HepG2 (cell line): ENCODE measurements around the gene ZNF174. TPM values are rescaled to one million over a fixed set of nuclear protein-coding genes. Genes with fewer than 3 reads are reported as not detected.

ENCODE experiments used
- ATAC-seq: fragments of 200-7000 bp; cut with Tn5 transposase; 3 replicates; pipeline ENCODE4 v1.9.1; 2020; ENCODE audit warnings: mild to moderate bottlenecking, moderate library complexity
- BruUV-seq: library from RNA; stranded (reverse); fragments of 400-500 nt; replicated peaks from 2 replicates; lab custom pipeline; 2021; lab: Mats Ljungman, UMichigan
- CTCF ChIA-PET: fragments of 300-600 bp; formaldehyde crosslinking; extraction: SDS; loops from one replicate; lab custom pipeline; 2021; ENCODE audit warnings: low total read pairs, inconsistent platforms, low intra/inter-chr PET ratio; lab: Yijun Ruan, JAX
- POLR2A ChIA-PET: fragments of 350-600 bp; sonication (Branson Sonifier 250); formaldehyde crosslinking; loops from one replicate; lab custom pipeline; 2020; ENCODE audit warnings: antibody characterized with exemption, inconsistent platforms; lab: Yijun Ruan, JAX
- DNase-seq: peaks from one replicate; pipeline ENCODE4 v3.0.0-alpha.2; 2015; ENCODE audit warnings: low spot score
- FAIRE-seq: peaks from 3 replicates; lab custom pipeline; 2011; peaks lifted over from hg19 to GRCh38; lab: Jason Lieb, UNC
- H2AFZ ChIP-seq: one replicate; pipeline ENCODE4 v1.6.1; 2011; ENCODE audit warnings: low read length, inconsistent platforms
- H3K27ac ChIP-seq: fragments of 300-600 bp; 3 replicates; pipeline ENCODE4 v1.8.0; 2011; ENCODE audit warnings: mixed run types, mild to moderate bottlenecking, mixed read lengths, low read length, inconsistent platforms; ENCODE audit not compliant: insufficient read depth; ENCODE audit errors: extremely low read length
- H3K27me3 ChIP-seq, 2 experiments: fragments of 200-600 bp in 1 of 2; 2 replicates in 1 of 2; 3 replicates in 1 of 2; pipeline versions ENCODE4 v1.6.0 to v1.8.0; 2011; ENCODE audit warnings: low read length in 2 of 2, mild to moderate bottlenecking in 2 of 2, moderate library complexity in 2 of 2, inconsistent platforms in 1 of 2; ENCODE audit not compliant: insufficient read depth in 2 of 2, control insufficient read depth in 1 of 2
- H3K36me3 ChIP-seq, 2 experiments: fragments of 200-600 bp in 1 of 2; replicated peaks in 1 of 2; 2 replicates in 1 of 2; 3 replicates in 1 of 2; pipeline versions ENCODE4 v1.5.1 to v1.8.0; 2011; ENCODE audit warnings: low read length in 2 of 2, inconsistent platforms in 1 of 2; ENCODE audit not compliant: insufficient read depth in 2 of 2, control insufficient read depth in 1 of 2
- H3K4me1 ChIP-seq: 2 replicates; pipeline ENCODE4 v1.5.1; 2012; ENCODE audit warnings: low read length, inconsistent platforms; ENCODE audit not compliant: insufficient read depth
- H3K4me2 ChIP-seq: 2 replicates; pipeline ENCODE4 v1.6.0; 2011; ENCODE audit warnings: low read depth, low read length, inconsistent platforms
- H3K4me3 ChIP-seq, 3 experiments: fragments of 200-600 bp in 1 of 3; sonication (generic), shearing (Covaris generic) in 1 of 3; replicated peaks in 1 of 3; 2 replicates each; pipeline ENCODE4 v1.5.1; 2011 to 2016; ENCODE audit warnings: low read length in 3 of 3, inconsistent platforms in 2 of 3, low read depth in 2 of 3, mild to moderate bottlenecking in 2 of 3, control low read depth in 1 of 3, mixed read lengths in 1 of 3; ENCODE audit not compliant: insufficient read depth in 1 of 3
- H3K79me2 ChIP-seq: one replicate; pipeline ENCODE4 v1.6.1; 2011; ENCODE audit warnings: low read length, inconsistent platforms; ENCODE audit not compliant: insufficient read depth
- H3K9ac ChIP-seq: 2 replicates; pipeline ENCODE4 v1.6.0; 2011; ENCODE audit warnings: mild to moderate bottlenecking, low read depth, low read length, inconsistent platforms; ENCODE audit not compliant: insufficient read depth
- H3K9me3 ChIP-seq: 2 replicates; pipeline ENCODE4 v1.5.1; 2012; ENCODE audit warnings: mild to moderate bottlenecking, low read length
- H4K20me1 ChIP-seq: 2 replicates; pipeline ENCODE4 v1.6.0; 2011; ENCODE audit warnings: inconsistent platforms, mild to moderate bottlenecking, low read length, moderate library complexity; ENCODE audit not compliant: insufficient read depth
- EP300 ChIP-seq, 3 experiments: sonication (generic) in 1 of 3; formaldehyde crosslinking in 1 of 3; IDR thresholded peaks; 2 replicates each; pipeline versions ENCODE4 v1.5.1 to v1.6.1; 2011 to 2020; ENCODE audit warnings: low read depth in 2 of 3, low read length in 2 of 3, borderline replicate concordance in 1 of 3, improper control_type of control experiment in 1 of 3, mild to moderate bottlenecking in 1 of 3, missing genetic modification reagents in 1 of 3, moderate library complexity in 1 of 3
- HOXA5 ChIP-seq: sonication (generic); formaldehyde crosslinking; IDR thresholded peaks from 2 replicates; pipeline ENCODE4 v1.4.0; 2020; ENCODE audit warnings: missing genetic modification reagents
- MXD4 ChIP-seq: IDR thresholded peaks from 2 replicates; pipeline ENCODE4 v1.6.1; 2016; ENCODE audit warnings: mild to moderate bottlenecking, missing biosample characterization, missing genetic modification reagents
- THYN1 ChIP-seq: sonication (generic); formaldehyde crosslinking; IDR thresholded peaks from 2 replicates; pipeline ENCODE4 v1.8.1; 2023; ENCODE audit warnings: low read depth, mild to moderate bottlenecking, moderate library complexity, missing genetic modification reagents, borderline replicate concordance
- ZBED4 ChIP-seq: sonication (generic); formaldehyde crosslinking; IDR thresholded peaks from 2 replicates; pipeline ENCODE4 v1.4.0; 2020; ENCODE audit warnings: missing genetic modification reagents, borderline replicate concordance
- ZFP62 ChIP-seq: sonication (generic); formaldehyde crosslinking; IDR thresholded peaks from 2 replicates; pipeline ENCODE4 v1.4.0; 2020; ENCODE audit warnings: missing genetic modification reagents
- ZFX ChIP-seq: sonication (generic); formaldehyde crosslinking; IDR thresholded peaks from 2 replicates; pipeline ENCODE4 v1.4.0; 2020; ENCODE audit warnings: mild to moderate bottlenecking, low read depth, missing genetic modification reagents, moderate library complexity
- ZKSCAN5 ChIP-seq: sonication (generic); formaldehyde crosslinking; IDR thresholded peaks from 2 replicates; pipeline ENCODE4 v1.5.1; 2020; ENCODE audit warnings: mild to moderate bottlenecking, missing genetic modification reagents
- ZNF143 ChIP-seq: sonication (generic); formaldehyde crosslinking; IDR thresholded peaks from 2 replicates; pipeline ENCODE4 v1.4.0; 2020; ENCODE audit warnings: missing genetic modification reagents
- ZNF605 ChIP-seq: sonication (generic); formaldehyde crosslinking; IDR thresholded peaks from 2 replicates; pipeline ENCODE4 v1.8.0; 2022; ENCODE audit warnings: mild to moderate bottlenecking, missing genetic modification reagents
- ZNF660 ChIP-seq: sonication (generic); formaldehyde crosslinking; IDR thresholded peaks from 2 replicates; pipeline ENCODE4 v1.5.1; 2020; ENCODE audit warnings: mild to moderate bottlenecking, low read depth, missing genetic modification reagents, borderline replicate concordance
- ZNF883 ChIP-seq: sonication (generic); formaldehyde crosslinking; IDR thresholded peaks from 2 replicates; pipeline ENCODE4 v1.5.1; 2020; ENCODE audit warnings: mild to moderate bottlenecking, missing genetic modification reagents; ENCODE audit errors: not compliant biosample characterization
- ZSCAN20 ChIP-seq: sonication (generic); formaldehyde crosslinking; IDR thresholded peaks from 2 replicates; pipeline ENCODE4 v1.4.0; 2020; ENCODE audit warnings: missing genetic modification reagents, mild to moderate bottlenecking, borderline replicate concordance
- WGBS: methylation state at CpG from one replicate; pipeline ENCODE4 v1.1.6; 2017; ENCODE audit warnings: low lambda C conversion rate; 5-methylcytosine and 5-hydroxymethylcytosine counted together
- in situ Hi-C: cut with HindIII; loops from 2 replicates; pipeline ENCODE4 v1.10.0; 2017; ENCODE audit warnings: low pct_unique_long_range_greater_than_20kb; ENCODE audit not compliant: extremely low pct_ligation_motif_present
- intact Hi-C: fragments of 100-400 bp; cut with micrococcal nuclease; formaldehyde crosslinking; loops from one replicate; pipeline ENCODE4 v1.10.0; 2022; ENCODE audit not compliant: unreplicated experiment
- polyA plus RNA-seq, 8 experiments: library from polyadenylated mRNA; depleted of rRNA in 3 of 8; stranded (reverse) in 7 of 8; unstranded in 1 of 8; fragments of >200 nt; fragmentation: Illumina TruSeq in 4 of 8; extraction: Trizol in 4 of 8; gene quantifications; 2 replicates each; pipeline versions ENCODE4 v1.2.1 to v1.2.3, GENCODE V29; 2011 to 2016; ENCODE audit warnings: low read depth in 4 of 8, missing spikeins in 1 of 8, mixed read lengths in 1 of 8; ENCODE audit not compliant: insufficient read depth in 1 of 8
- total RNA-seq, 5 experiments: library from RNA; depleted of rRNA; stranded (reverse); fragments of >200 nt; fragmentation: Illumina TruSeq; extraction: Trizol; gene quantifications; 2 replicates each; pipeline ENCODE4 v1.2.3, GENCODE V29; 2016; ENCODE audit warnings: low read depth in 1 of 5

Gene ZNF174
- total and polyA plus RNA-seq, 2 of the 13 experiments (the other 11 are each of a cell fraction or from before 2014, with no cell fraction given): 8.3 to 10.6 TPM

- CTCF ChIA-PET: no interaction called here
- Histone ChIP-seq H3K27ac (no peak within 1 kb of the TSS), H3K79me2 (no peaks in the 10 kb centered on the region), H3K4me1 (no peaks in the 10 kb centered on the region), H3K4me2 (no peak within 1 kb of the TSS), H3K4me3 (no peak within 1 kb of the TSS), H4K20me1 (no peaks in the 10 kb centered on the region), H3K36me3 (no peaks in the 10 kb centered on the region), H3K9me3 (no peaks in the 10 kb centered on the region), H2AFZ (no peak within 1 kb of the TSS), H3K27me3 (peaks cover 2 to 6% of the 10 kb centered on the region in 2 experiments; a peak in 2 of 5 replicates), H3K9ac (no peak within 1 kb of the TSS)
- DNase-seq (no peak), ATAC-seq (no peak), FAIRE-seq (no peak)
- in situ Hi-C loops: no loop called here
- POLR2A ChIA-PET: interaction anchor here (1.5 kb wide), 1 partner anchor 9 kb away, joined by 4 read pairs; no protein-coding TSS in a partner anchor
- BruUV-seq: no TSS peak
- intact Hi-C loops: no loop called here
- TF ChIP-seq ZKSCAN5 (no peak), THYN1 (CRISPR knock-in tag) (no peak), ZNF883 (CRISPR knock-in tag) (no peak), ZNF660 (CRISPR knock-in tag) (no peak), EP300 (IDR thresholded peaks at IDR 0.05; ENCODE audit: low read depth in 2 of 2, low read length in 2 of 2) (no peak), EP300 (CRISPR knock-in tag; IDR thresholded peaks at IDR 0.05; ENCODE audit: borderline replicate concordance) (no peak), ZFP62 (CRISPR knock-in tag) (no peak), HOXA5 (CRISPR knock-in tag) (no peak), ZBED4 (CRISPR knock-in tag) (no peak), ZNF605 (CRISPR knock-in tag) (no peak), ZNF143 (no peak), MXD4 (CRISPR knock-in tag) (no peak), ZFX (CRISPR knock-in tag) (no peak), ZSCAN20 (CRISPR knock-in tag) (no peak)
- 38% methylated on average over 3 of the region's 3 CpGs for WGBS
Measured at GRCh38 chr16:3355589-3355988, 45.4 kb upstream of the ZNF174 start, which contains the start of gene OR2C1. OR2C1 (plus strand) TSS chr16:3355889; CDS start chr16:3355941, 52 bp downstream.
